HuH-7 (cell line): ENCODE measurements around the gene KCMF1.

Experiments
- DNase-seq: peaks from one replicate; pipeline ENCODE4 v3.0.0; 2011; ENCODE audit warnings: low spot score

The KCMF1 gene

GRCh38 chr2:84956334-84957297 is 14.3 kb upstream of the KCMF1 start:
- DNase-seq, result no peak

- DNase-seq, result no peak
These were observed 13.2 kb upstream of the KCMF1 start for GRCh38 chr2:84957771-84958134.

GRCh38 chr2:84958135-84959059 is 12.6 kb upstream of the KCMF1 start:
- no peak for DNase-seq

GRCh38 chr2:84959095-84959565 is 11.8 kb upstream of the KCMF1 start:
- DNase-seq, result no peak

GRCh38 chr2:84959566-84960506 is 11.1 kb upstream of the KCMF1 start:
- no peak for DNase-seq

GRCh38 chr2:84962917-84963316 is 8.0 kb upstream of the KCMF1 start:
- DNase-seq, result no peak

- no peak for DNase-seq
These were observed 7.7 kb upstream of the KCMF1 start for GRCh38 chr2:84963323-84963691.

- DNase-seq, result no peak
These were observed 7.1 kb upstream of the KCMF1 start for GRCh38 chr2:84963692-84964405.

GRCh38 chr2:84964406-84965191 is 6.4 kb upstream of the KCMF1 start:
- no peak for DNase-seq

GRCh38 chr2:84965192-84965516 is 5.8 kb upstream of the KCMF1 start:
- no peak for DNase-seq

GRCh38 chr2:84965827-84966226 is 5.1 kb upstream of the KCMF1 start:
- no peak for DNase-seq

- no peak for DNase-seq
These were observed 4.2 kb upstream of the KCMF1 start for GRCh38 chr2:84966731-84967130.

GRCh38 chr2:84969511-84970209 is 1.3 kb upstream of the KCMF1 start:
- DNase-seq, result no peak

- peak; percentile 62 for DNase-seq
These were observed 622 bp upstream of the KCMF1 start for GRCh38 chr2:84970210-84970867.

GRCh38 chr2:84971510-84972206 is 697 bp downstream of the KCMF1 start:
- peak; percentile 56 for DNase-seq

- DNase-seq, result no peak
These were observed 1.3 kb downstream of the KCMF1 start for GRCh38 chr2:84972207-84972783.

GRCh38 chr2:84972932-84973331 is 2.0 kb downstream of the KCMF1 start:
- DNase-seq, result no peak
